Measurements from ENCODE around the gene PAOX.
"Not testable (repeated sequence)": the region's sequence is repeated elsewhere in the genome, so short reads cannot be mapped to it uniquely, and the experiment has no call there.

DNA sequence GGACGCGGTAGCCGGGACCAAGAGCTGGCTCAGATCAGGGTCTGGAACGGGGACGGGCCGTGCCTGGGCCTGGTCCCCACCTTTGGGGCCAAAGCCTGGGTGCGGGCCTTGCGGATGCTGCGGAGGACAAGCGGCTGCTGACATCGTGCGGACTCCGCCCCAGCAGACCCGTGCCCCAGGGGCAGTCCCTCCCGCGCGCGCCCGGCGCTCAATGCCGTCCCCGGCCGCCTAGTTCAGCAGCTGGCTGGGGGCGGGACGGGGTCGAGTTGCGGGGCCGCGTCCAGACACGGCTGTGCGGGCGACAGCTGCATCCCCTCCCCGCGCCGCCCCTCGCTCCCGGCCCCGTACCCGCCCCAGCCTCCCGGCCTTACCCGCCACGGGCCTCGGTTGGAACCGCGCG is 45.0 kb downstream of the PAOX start:
- TF ChIP-seq POLR2A (IDR thresholded peaks at IDR 0.05): not testable (repeated sequence)
- TF ChIP-seq, protein P1, sequence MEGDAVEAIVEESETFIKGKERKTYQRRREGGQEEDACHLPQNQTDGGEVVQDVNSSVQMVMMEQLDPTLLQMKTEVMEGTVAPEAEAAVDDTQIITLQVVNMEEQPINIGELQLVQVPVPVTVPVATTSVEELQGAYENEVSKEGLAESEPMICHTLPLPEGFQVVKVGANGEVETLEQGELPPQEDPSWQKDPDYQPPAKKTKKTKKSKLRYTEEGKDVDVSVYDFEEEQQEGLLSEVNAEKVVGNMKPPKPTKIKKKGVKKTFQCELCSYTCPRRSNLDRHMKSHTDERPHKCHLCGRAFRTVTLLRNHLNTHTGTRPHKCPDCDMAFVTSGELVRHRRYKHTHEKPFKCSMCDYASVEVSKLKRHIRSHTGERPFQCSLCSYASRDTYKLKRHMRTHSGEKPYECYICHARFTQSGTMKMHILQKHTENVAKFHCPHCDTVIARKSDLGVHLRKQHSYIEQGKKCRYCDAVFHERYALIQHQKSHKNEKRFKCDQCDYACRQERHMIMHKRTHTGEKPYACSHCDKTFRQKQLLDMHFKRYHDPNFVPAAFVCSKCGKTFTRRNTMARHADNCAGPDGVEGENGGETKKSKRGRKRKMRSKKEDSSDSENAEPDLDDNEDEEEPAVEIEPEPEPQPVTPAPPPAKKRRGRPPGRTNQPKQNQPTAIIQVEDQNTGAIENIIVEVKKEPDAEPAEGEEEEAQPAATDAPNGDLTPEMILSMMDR (IDR thresholded peaks at IDR 0.05): not testable (repeated sequence)

Data from thyroid gland (tissue), 4 donors.